ENCODE results near the gene SLX1B.
"Not testable (repeated sequence)": the region's sequence is repeated elsewhere in the genome, so short reads cannot be mapped to it uniquely, and the experiment has no call there.

SLX1B gene

GRCh38 chr16:29454269-29454668 lies at the start of gene SLX1B, which contains the start of gene BOLA2:
Gene SLX1B (plus strand): TSS chr16:29454533.
Gene BOLA2 (minus strand): TSS chr16:29454351. CDS start chr16:29454253, 98 bp downstream.
- DNase-seq, result not testable (repeated sequence)

DNA sequence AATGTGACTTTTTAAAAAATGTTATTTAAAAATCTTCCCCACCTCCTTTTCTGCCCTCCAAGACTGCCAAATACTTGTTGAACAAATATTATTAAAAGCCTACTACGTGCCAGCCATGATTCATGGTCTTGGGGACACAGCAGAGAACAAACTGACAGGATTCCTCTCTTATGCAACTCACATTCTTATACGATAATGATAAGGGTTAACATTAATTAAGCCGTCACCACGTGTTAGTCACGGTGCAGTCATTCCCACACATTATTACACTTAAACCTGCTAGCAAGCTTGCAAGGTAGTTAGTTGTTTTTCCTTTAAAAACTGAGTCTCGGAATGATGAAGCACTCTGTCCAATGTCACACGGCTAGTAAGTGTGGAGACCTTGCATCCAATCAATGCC lies 49.1 kb upstream of the SLX1B start:
- DNase-seq, result peak; percentile 57

DNA sequence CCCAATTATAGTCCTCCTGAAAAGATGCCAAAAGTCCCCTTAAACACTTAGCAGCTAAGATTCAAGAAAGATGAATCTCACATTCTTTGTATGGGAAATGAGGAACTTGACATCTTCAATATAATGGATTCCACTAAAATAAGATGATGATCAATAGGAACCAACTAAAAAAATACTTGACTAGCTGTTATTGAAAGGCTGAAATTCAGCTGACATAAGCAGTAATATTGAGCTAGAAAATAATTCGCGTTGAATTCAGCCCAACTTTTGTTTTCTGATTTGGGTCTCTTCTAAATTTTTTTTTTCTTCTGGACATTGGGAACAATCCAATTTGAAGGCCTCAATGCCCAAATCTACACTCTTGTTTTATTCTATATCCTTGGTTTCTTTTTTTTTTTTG lies 30.7 kb upstream of the SLX1B start:
- DNase-seq, result not testable (repeated sequence)

DNA sequence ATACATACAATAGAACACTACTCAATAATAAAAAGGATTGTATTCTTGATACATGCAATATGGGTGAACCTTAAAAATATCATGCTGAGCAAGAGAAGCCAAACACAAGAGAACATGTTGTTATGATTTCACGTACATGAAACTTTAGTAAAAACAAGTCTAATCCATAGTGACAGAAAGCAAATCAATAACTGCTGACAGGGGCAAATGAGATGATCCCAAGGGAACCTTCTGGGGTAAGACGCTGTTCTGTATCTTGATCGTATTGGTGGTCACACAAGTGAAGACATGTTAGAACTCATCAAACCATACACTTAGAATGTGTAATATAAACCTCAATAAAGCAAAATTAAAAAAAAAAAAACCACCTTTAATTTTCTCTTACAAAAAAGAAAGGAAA lies 28.9 kb upstream of the SLX1B start:
- not testable (repeated sequence) for DNase-seq

GRCh38 chr16:29453754-29454153 lies 579 bp upstream of the SLX1B start:
- DNase-seq, result not testable (repeated sequence)

GRCh38 chr16:29454828-29455227 lies 495 bp downstream of the SLX1B start:
- DNase-seq, result not testable (repeated sequence)

DNA sequence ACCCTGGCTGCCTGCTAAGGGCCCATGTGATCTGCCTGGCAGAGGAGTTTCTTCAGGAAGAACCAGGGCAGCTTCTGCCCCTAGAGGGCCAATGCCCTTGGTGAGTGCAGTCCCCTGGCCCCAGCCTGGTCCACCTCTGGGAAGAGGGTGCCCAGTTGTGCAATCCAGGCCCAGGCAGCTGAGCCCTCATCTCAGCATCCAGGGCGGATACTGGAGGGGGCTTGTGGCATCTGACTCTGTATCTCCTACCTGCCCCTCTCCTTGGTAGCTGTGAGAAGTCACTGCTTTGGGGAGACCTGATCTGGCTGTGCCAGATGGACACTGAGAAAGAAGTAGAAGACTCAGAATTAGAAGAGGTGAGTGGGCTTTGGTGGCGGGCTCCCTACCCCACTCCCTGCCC lies 3.3 kb downstream of the SLX1B start:
- not testable (repeated sequence) for DNase-seq

- not testable (repeated sequence) for DNase-seq
These were observed 5.6 kb downstream of the SLX1B start, which contains the start of gene SULT1A4 for GRCh38 chr16:29459706-29460646. Gene SULT1A4 (plus strand): TSS chr16:29459913. CDS start chr16:29461386, 1,473 bp downstream.

DNA sequence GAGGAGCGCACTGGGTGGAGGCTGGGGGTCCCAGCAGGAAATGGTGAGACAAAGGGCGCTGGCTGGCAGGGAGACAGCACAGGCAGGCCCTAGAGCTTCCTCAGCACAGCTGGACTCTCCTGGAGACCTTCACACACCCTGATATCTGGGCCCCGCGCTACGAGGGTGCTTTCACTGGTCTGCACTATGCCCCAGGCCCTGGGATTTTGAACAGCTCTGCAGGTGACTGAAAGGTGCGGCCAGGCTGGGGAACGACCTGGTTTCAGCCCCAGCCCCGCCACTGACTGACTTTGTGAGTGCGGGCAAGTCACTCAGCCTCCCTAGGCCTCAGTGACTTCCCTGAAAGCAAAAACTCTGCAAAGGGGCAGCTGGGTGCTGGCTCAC lies 6.3 kb downstream of the SLX1B start:
- DNase-seq, result not testable (repeated sequence)

DNA sequence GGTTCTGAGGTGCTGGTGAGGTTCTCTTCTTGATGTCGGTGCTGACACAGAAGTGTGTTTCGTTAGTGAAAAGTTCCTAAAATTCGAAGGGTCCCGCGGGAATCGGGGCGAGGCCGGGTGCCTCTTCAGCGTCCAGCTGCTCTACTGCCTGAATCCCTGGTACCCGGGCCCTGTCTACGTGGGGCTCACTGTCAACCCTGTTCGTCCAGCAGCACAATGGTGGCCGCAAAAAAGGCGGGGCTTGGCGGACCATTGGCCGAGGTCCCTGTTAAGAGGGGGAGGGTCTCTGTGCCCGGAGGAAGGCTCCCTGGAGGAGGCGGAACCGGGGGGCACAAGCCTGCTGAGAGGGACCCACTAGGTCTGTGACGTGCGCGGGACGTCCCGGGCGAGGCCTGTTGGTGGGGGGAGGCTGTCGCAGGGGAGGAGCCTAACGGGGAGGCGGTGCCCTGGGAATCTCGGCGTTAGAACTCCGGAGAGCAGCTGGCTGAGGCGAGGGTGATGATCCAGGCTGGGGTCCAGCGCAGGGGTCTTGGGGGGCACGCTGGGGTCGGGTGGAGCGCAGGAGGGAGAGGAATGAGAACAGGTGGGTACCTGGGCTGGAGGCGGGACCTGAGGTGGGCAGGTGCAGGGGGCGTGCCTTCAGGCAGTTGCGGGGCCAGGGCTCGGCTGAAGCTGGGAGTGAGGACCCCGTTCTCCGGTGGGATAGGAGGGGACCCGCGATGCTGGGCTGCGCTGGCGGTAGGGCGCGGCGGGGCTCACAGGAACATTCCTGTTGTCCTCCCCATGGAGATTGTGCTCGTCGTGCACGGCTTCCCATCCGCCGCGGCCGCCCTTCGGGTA lies 11.9 kb downstream of the SLX1B start:
- DNase-seq, result not testable (repeated sequence)

DNA sequence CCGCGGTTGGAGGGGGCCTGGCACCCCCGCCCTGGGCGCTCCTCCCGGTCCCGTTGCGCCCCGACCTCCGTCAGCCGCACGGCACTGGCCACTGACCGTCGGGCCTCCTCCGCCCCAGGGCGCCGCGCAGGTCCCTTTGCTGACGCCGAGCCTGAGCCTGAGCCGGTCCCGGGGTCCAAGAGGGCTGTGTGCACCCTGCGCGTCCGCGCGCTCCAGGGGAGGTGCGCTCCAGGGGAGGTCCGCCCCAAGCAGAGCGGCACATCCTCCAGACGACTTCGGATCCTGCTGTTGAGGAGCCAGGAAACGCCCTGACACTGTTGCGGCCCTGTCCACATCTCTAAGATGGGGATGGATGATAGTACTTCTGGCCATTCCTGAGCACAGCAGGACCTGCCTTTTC lies 12.6 kb downstream of the SLX1B start:
- DNase-seq, result not testable (repeated sequence)

DNA sequence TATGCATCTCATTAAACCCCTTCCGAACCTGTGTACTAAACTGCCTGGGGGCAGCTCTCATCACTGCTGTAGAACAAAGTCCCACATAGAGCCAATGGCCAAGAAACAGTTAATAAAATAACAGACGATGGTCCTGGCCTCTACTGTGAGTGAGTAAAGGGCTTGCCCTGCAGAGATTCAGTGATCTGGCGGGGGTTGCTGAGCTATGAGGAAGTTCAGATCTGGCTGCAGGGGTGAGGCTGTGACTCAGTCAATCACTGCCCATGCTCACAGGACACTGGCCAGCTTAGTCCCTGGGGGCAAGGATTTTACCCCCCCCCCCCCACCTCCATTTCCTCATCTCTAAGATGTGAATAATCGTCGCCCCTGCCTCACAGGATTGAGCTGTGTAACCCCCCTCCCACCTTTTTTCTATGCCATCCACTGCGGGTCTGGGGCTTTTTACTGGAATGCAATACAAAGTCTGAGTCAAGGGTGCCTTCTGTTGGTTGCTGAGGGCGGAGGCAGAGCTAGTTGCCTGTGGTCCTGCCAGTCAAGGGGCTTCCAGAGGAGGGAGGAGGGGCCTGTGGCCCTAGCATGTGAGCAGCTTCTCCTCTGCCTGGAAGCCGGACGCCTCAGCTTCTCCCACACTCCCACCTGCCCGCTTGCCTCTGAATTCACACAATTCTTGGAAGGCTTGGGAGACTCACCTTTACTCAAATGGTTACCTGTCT lies 13.5 kb downstream of the SLX1B start:
- DNase-seq, result not testable (repeated sequence)

GRCh38 chr16:29469660-29470059 lies 15.3 kb downstream of the SLX1B start:
- DNase-seq, result not testable (repeated sequence)

DNA sequence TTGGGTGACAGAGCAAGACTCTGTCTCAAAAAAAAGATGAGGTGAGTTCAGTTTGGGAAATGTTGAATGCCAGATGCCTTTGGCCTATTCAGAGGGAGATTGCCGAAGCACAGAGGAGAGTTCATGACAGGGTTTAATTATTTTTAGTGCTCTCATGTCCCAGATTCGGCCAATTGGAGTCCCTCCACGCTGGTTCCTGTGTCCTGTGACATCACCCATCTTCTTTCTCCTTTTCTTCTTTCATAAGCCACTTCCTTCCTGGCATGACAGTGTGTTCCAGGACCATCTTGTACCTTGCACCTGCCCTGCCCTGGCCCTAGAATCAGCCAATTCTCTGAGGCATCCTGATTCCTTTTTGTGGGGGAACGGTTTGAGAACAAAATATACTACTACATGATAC lies 17.7 kb downstream of the SLX1B start:
- DNase-seq, result not testable (repeated sequence)

DNA sequence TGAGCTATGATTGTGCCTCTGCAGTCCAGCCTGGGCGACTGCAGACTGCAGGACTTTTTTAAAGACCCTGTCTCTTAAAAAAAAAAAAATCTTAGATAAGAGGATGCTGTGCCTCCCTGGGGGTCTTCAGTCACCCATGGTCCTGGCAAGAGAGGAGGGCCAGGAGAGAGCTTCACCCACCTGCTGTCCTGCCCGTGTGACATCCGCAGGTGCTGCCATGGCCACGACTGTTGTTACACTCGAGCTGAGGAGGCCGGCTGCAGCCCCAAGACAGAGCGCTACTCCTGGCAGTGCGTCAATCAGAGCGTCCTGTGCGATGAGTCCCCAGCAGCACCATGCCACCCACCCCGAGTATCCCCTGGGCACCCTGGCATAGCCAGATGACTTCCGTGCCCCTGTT lies 27.9 kb downstream of the SLX1B start:
- DNase-seq, result not testable (repeated sequence)

DNA sequence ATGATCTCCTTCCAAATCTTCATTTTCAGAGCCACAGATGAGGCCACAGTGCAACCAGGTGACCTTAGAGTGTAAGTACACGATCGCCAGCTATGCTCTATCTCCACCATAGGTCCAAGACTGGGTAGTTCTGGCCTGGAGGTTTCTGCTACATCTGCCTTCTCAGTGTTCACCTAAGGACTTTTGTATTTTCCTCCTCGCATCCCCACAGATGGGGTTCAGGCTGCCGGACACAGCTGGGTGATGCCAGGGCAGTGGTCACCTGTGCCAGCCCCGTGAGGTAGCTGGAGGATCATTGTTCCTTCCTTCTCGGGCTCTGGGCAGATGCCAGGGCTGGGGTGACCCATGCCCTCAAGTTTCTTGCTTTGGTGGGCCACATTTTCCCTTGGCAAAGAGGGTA lies 52.0 kb downstream of the SLX1B start, which contains the start of gene NPIPB12:
Gene NPIPB12, minus strand, starts transcription at position 101 of the 400 bp plus-strand sequence.
- DNase-seq, result not testable (repeated sequence)
